Neural cell (in vitro differentiated cells): Measurements from ENCODE around the gene TLE3. TPM values are rescaled to one million over a fixed set of nuclear protein-coding genes. Genes with fewer than 3 reads are reported as not detected.

Experiments
- H2AFZ ChIP-seq: fragments of 200-600, 300-800 bp; sonication (generic), shearing (Covaris generic); 2 replicates; pipeline ENCODE4 v1.6.0; 2014; ENCODE audit warnings: low read depth, mild to moderate bottlenecking, antibody characterized with exemption, low read length, moderate library complexity
- H3F3A ChIP-seq: fragments of 200-600 bp; shearing (Covaris generic); 2 replicates; pipeline ENCODE4 v1.6.1; 2016; ENCODE audit warnings: mild to moderate bottlenecking, moderate library complexity, mixed read lengths, antibody characterized with exemption, low read length; ENCODE audit not compliant: insufficient read depth, poor library complexity, severe bottlenecking
- H3K27ac ChIP-seq: fragments of 200-600, 300-800 bp; sonication (generic), shearing (Covaris generic); 2 replicates; pipeline ENCODE4 v1.5.1; 2014; ENCODE audit warnings: mild to moderate bottlenecking, low read length, moderate library complexity
- H3K27me3 ChIP-seq: fragments of 300-800, 200-600 bp; sonication (generic), shearing (Covaris generic); 2 replicates; pipeline ENCODE4 v1.6.0; 2014; ENCODE audit warnings: mild to moderate bottlenecking, low read depth, low read length, moderate library complexity; ENCODE audit not compliant: insufficient read depth
- H3K36me3 ChIP-seq: fragments of 300-800, 200-600 bp; sonication (generic), shearing (Covaris generic); 2 replicates; pipeline ENCODE4 v1.5.1; 2014; ENCODE audit warnings: mild to moderate bottlenecking, antibody characterized with exemption, low read length, moderate library complexity; ENCODE audit not compliant: insufficient read depth
- H3K4me2 ChIP-seq: fragments of 300-800, 200-600 bp; sonication (generic), shearing (Covaris generic); 2 replicates; pipeline ENCODE4 v1.6.0; 2014; ENCODE audit warnings: mild to moderate bottlenecking, low read length
- H3K4me3 ChIP-seq: fragments of 300-800, 200-600 bp; sonication (generic), shearing (Covaris generic); 2 replicates; pipeline ENCODE4 v1.5.1; 2014; ENCODE audit warnings: mild to moderate bottlenecking, low read length, moderate library complexity
- H3K79me2 ChIP-seq: fragments of 200-600 bp; shearing (Covaris generic); replicated peaks from 2 replicates; pipeline ENCODE4 v1.6.0; 2014; ENCODE audit warnings: mild to moderate bottlenecking, low read length, moderate library complexity; ENCODE audit not compliant: insufficient read depth
- H3K9ac ChIP-seq: fragments of 300-800, 200-600 bp; sonication (generic), shearing (Covaris generic); 2 replicates; pipeline ENCODE4 v1.6.1; 2016; ENCODE audit warnings: mild to moderate bottlenecking, low read length, mixed read lengths
- H3K9me2 ChIP-seq: fragments of 200-600 bp; shearing (Covaris generic); 2 replicates; pipeline ENCODE4 v1.6.1; 2016; ENCODE audit warnings: mild to moderate bottlenecking, low read length, mixed read lengths; ENCODE audit not compliant: insufficient read depth
- H3K9me3 ChIP-seq: fragments of 200-600, 300-800 bp; sonication (generic), shearing (Covaris generic); 2 replicates; pipeline ENCODE4 v1.6.1; 2016; ENCODE audit warnings: mild to moderate bottlenecking, mixed run types, low read length, moderate library complexity, mixed read lengths
- H4K20me1 ChIP-seq: fragments of 200-600 bp; shearing (Covaris generic); 2 replicates; pipeline ENCODE4 v1.6.1; 2016; ENCODE audit warnings: mild to moderate bottlenecking, mixed run types; ENCODE audit not compliant: insufficient read depth
- CTCF ChIP-seq: fragments of 450-650 bp; IDR thresholded peaks from 2 replicates; pipeline ENCODE4 v1.5.1; 2014; ENCODE audit warnings: antibody characterized with exemption, mild to moderate bottlenecking, moderate library complexity; ENCODE audit not compliant: poor library complexity, severe bottlenecking
- EP300 ChIP-seq: fragments of 450-650 bp; conservative IDR thresholded peaks from 2 replicates; pipeline ENCODE4 v1.6.1; 2014; ENCODE audit warnings: antibody characterized with exemption, mild to moderate bottlenecking, moderate library complexity; ENCODE audit not compliant: poor library complexity, severe bottlenecking
- EZH2 ChIP-seq: fragments of 200-600, 300-800 bp; shearing (Covaris generic), sonication (generic); IDR thresholded peaks from 2 replicates; pipeline ENCODE4 v1.6.1; 2014; ENCODE audit warnings: antibody characterized with exemption, low read length, borderline replicate concordance, mild to moderate bottlenecking; ENCODE audit not compliant: insufficient read depth, poor library complexity, severe bottlenecking
- MXI1 ChIP-seq: fragments of 450-650 bp; conservative IDR thresholded peaks from 2 replicates; pipeline ENCODE4 v1.6.1; 2014; ENCODE audit warnings: antibody characterized with exemption, mild to moderate bottlenecking; ENCODE audit not compliant: poor library complexity, severe bottlenecking
- POLR2AphosphoS5 ChIP-seq: IDR thresholded peaks from 2 replicates; pipeline ENCODE4 v1.6.1; 2012
- RAD21 ChIP-seq: fragments of 450-650 bp; conservative IDR thresholded peaks from 2 replicates; pipeline ENCODE4 v1.6.1; 2014; ENCODE audit warnings: antibody characterized with exemption, mild to moderate bottlenecking, moderate library complexity
- SMC3 ChIP-seq: fragments of 450-650 bp; conservative IDR thresholded peaks from 2 replicates; pipeline ENCODE4 v1.6.1; 2014; ENCODE audit warnings: antibody characterized with exemption, mild to moderate bottlenecking, moderate library complexity; ENCODE audit not compliant: poor library complexity
- TAF1 ChIP-seq: IDR thresholded peaks from 2 replicates; pipeline ENCODE4 v1.6.1; 2012; ENCODE audit warnings: low read depth
- polyA plus RNA-seq: library from polyadenylated mRNA; depleted of rRNA; stranded (reverse); fragments of >200 nt; gene quantifications from 2 replicates; pipeline ENCODE4 v1.2.3, GENCODE V29; 2014
- TF ChIP-seq, protein P1 (sequence below): IDR thresholded peaks from 2 replicates; pipeline ENCODE4 v1.6.1; 2012; ENCODE audit warnings: borderline replicate concordance

TLE3 gene
- polyA plus RNA-seq, 1 donor from 2014 or later = 27.6 TPM

- H3K9me2 ChIP-seq = no peaks in the 10 kb centered on the region
- no peak overlapping the region for H3K27ac ChIP-seq
- no peaks in the 10 kb centered on the region for H3K27me3 ChIP-seq
- no peak overlapping the region for H3K9ac ChIP-seq
- no peaks in the 10 kb centered on the region for H3K36me3 ChIP-seq
- H3K79me2 ChIP-seq = no peaks in the 10 kb centered on the region
- H3K4me3 ChIP-seq = no peak overlapping the region
- TF ChIP-seq MXI1 (no peak), SMC3 (no peak), TAF1 (no peak), EP300 (no peak), RAD21 (no peak), EZH2 (no peak), CTCF (no peak), POLR2AphosphoS5 (no peak)
- TF ChIP-seq, protein P1, sequence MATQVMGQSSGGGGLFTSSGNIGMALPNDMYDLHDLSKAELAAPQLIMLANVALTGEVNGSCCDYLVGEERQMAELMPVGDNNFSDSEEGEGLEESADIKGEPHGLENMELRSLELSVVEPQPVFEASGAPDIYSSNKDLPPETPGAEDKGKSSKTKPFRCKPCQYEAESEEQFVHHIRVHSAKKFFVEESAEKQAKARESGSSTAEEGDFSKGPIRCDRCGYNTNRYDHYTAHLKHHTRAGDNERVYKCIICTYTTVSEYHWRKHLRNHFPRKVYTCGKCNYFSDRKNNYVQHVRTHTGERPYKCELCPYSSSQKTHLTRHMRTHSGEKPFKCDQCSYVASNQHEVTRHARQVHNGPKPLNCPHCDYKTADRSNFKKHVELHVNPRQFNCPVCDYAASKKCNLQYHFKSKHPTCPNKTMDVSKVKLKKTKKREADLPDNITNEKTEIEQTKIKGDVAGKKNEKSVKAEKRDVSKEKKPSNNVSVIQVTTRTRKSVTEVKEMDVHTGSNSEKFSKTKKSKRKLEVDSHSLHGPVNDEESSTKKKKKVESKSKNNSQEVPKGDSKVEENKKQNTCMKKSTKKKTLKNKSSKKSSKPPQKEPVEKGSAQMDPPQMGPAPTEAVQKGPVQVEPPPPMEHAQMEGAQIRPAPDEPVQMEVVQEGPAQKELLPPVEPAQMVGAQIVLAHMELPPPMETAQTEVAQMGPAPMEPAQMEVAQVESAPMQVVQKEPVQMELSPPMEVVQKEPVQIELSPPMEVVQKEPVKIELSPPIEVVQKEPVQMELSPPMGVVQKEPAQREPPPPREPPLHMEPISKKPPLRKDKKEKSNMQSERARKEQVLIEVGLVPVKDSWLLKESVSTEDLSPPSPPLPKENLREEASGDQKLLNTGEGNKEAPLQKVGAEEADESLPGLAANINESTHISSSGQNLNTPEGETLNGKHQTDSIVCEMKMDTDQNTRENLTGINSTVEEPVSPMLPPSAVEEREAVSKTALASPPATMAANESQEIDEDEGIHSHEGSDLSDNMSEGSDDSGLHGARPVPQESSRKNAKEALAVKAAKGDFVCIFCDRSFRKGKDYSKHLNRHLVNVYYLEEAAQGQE = no peak
- no peak overlapping the region for H2AFZ ChIP-seq
- no peak overlapping the region for H3K4me2 ChIP-seq
- no peaks in the 10 kb centered on the region for H4K20me1 ChIP-seq
- H3F3A ChIP-seq = no peaks in the 10 kb centered on the region
- H3K9me3 ChIP-seq = no peaks in the 10 kb centered on the region
These were observed 88.9 kb downstream of the TLE3 start for GRCh38 chr15:70008697-70009290.

GRCh38 chr15:70006259-70007147, 91.2 kb downstream of the TLE3 start:
- H3K9ac ChIP-seq = no peak overlapping the region
- H3K4me2 ChIP-seq = no peak overlapping the region
- no peak overlapping the region for H3K27ac ChIP-seq
- no peaks in the 10 kb centered on the region for H3F3A ChIP-seq
- H3K9me3 ChIP-seq = no peaks in the 10 kb centered on the region
- no peaks in the 10 kb centered on the region for H4K20me1 ChIP-seq
- no peaks in the 10 kb centered on the region for H3K27me3 ChIP-seq
- H2AFZ ChIP-seq = no peak overlapping the region
- no peaks in the 10 kb centered on the region for H3K79me2 ChIP-seq
- H3K4me3 ChIP-seq = no peak overlapping the region
- TF ChIP-seq TAF1 = no peak
- no peak for TF ChIP-seq SMC3
- TF ChIP-seq MXI1 = no peak
- no peak for TF ChIP-seq RAD21
- TF ChIP-seq POLR2AphosphoS5 = no peak
- TF ChIP-seq EZH2 = no peak
- TF ChIP-seq CTCF = no peak
- TF ChIP-seq, protein P1 = no peak
- TF ChIP-seq EP300 = no peak
- no peaks in the 10 kb centered on the region for H3K36me3 ChIP-seq
- no peaks in the 10 kb centered on the region for H3K9me2 ChIP-seq
